Stimulated activated CD8-positive, alpha-beta memory T cell treated with anti-CD3 and anti-CD28 coated beads, Interleukin-7, amount 100 ng/mL, for 24 hours (primary cell): ENCODE data around the gene ACTRT2.

Experiments
- DNase-seq: peaks from one replicate; pipeline ENCODE4 v3.0.0-alpha.2; 2020; ENCODE audit warnings: low read depth

The ACTRT2 gene

DNA sequence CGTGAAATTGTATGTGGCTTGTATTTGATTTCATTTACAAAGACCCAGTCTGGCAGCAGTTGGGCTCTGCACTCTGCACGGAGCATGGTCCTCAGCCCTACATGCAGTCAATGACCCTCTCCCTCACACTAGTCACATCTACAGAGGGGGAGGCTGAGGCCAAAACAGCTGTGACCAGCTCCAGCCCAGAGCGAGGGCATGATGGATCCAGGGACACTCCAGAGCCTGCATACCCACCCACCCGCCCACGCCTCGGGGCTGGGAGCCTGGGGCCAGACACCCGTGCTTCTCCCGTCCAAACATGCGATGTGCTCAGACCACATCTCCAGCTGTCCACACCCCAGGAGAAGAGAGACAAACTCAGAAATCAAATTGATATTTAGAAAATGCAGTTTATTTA lies 33.8 kb downstream of the ACTRT2 start:
- DNase-seq: no peak

DNA sequence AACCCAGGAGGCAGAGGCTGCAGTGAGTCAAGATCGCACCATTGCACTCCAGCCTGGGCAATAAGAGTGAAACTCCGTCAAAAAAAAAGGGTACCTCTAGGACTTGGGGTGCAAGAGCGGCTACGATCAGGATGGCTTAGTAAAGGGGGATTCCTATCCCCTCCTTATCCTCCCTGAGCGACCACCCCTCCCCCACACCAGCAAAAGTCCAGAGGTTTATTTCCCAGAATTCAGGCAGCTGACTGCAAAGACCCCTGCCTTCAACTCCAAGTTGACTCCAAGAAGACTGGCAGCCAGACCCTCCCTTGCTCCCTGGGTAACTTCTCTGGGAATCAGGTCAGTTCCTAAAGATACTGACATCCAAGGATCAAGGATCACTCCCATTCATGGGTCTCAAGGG lies 35.4 kb downstream of the ACTRT2 start:
- DNase-seq: no peak

DNA sequence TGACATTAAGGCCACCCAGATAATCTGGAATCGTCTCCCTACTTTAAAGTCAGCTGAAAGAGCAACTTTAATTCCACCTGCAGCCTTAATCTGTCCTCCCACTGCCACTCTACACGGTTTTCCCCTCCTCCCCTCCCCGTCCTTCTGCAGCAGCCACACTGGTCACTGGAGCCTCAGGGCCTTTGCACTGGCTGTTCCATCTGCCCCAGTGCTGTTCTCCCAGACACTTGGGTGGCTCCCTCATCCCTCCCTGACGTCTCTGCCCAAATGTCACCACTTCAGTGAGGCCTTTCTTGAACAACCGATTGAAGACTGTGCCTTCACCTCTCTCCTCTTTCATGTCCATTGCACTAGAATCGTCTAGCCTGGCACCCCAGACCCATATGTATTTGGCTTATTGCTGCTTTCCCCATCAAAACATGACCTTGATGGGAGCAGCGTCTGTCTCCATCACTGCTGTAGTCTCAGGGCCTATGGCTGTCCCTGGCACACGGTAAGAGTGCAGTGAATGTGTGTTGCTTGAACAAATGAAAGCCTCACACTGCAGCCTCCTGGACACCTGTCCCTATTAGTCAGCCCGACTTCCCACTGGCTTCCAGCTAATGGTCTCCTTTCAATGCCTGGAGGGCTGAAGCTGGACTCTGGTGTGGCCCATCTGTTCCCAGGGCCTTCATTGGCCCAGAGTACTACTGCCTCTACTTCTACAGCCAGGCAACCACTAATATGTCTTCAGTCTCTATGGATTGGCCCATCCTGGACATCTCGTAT lies 37.2 kb downstream of the ACTRT2 start:
- no peak for DNase-seq

DNA sequence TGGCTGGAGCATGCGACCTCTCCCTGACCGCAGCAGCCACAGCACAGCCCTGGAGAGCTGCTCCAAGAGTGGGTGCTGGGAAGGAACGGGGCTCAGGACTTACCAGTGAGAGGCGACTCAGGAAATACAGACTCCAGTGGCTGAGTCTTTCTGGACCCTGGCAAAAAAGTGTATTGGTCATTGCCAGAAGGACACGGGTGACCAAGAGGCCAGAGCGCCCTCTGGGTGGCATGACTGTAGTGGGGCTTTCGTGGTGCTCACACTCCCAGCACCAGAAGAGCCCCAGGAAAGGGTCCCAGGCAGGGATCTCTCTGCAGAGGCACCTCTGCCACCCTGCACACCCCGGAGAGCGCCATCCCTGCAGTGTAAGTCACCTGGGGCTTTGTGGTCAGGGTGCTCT lies 38.9 kb downstream of the ACTRT2 start:
- DNase-seq: no peak

GRCh38 chr1:3060601-3061551 lies 39.6 kb downstream of the ACTRT2 start:
- no peak for DNase-seq

- no peak for DNase-seq
Observed at GRCh38 chr1:3061566-3061965, 40.3 kb downstream of the ACTRT2 start.

DNA sequence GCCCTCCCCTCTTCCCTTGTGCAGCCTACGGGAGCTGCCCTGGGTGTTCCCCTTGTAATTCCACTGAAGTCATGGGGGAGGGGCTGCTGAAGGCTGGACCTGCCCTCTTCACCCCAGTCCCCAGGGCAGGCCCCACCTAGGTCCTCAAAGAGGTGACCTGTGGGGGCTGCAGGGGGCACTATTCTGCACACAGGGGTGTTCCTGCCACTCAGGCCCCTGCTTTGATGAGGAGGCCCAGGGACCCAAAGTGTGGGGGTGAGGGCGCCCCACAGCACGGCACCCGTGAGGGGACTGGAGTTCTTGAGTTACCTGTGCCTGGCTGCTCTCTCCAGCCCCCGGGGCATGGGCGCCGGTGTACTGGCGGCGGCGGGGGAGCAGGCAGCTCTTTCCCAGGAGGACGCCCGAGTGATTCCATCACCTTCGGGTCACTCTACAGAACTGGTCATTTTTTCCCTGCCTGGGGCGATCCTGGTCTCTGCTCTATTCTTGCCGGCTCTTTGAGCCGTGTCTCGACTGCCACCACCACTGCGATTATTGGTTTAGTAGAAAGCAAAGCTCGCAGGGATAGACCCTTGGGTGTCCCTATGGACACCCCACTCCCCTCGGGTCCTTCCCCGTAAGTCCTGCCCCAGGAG lies 40.8 kb downstream of the ACTRT2 start:
- DNase-seq: no peak

DNA sequence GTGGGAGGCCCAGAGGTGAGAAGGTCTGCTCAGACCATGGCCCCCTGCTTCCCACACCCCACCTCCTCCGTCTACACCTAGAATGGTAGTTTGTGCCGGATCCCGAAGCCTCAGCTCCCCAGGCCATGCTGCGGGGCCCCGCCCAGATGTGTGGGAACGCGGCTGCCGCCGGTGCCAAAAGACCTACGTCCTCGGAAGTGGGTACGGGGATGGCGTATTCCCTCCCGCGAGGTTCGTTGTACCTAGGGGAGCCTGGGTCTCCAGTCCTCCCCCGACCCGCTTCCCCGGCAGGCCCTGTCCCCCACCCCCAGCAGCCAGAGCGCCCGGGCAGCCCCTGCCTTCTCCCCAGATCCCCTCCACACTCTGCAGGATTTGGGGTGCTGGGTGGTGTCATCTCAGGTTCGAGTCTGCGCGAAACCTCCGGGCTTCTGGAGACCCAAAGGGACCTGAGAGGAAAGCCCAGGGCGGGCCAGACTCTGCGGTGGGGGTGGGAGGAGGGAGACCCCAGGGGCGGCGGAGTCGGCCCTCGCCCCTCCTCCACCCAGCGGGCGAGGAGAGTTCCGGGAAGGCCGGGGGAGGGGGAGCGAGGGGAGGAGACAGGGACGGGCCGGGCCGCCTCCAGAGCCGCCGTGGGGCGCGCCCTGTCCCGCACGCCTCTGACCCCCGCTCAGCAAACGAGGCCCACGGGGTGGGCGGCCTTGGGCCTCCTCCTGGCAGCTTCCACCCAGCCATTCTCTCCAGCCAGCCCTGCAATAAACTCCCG lies 41.5 kb downstream of the ACTRT2 start:
- no peak for DNase-seq

DNA sequence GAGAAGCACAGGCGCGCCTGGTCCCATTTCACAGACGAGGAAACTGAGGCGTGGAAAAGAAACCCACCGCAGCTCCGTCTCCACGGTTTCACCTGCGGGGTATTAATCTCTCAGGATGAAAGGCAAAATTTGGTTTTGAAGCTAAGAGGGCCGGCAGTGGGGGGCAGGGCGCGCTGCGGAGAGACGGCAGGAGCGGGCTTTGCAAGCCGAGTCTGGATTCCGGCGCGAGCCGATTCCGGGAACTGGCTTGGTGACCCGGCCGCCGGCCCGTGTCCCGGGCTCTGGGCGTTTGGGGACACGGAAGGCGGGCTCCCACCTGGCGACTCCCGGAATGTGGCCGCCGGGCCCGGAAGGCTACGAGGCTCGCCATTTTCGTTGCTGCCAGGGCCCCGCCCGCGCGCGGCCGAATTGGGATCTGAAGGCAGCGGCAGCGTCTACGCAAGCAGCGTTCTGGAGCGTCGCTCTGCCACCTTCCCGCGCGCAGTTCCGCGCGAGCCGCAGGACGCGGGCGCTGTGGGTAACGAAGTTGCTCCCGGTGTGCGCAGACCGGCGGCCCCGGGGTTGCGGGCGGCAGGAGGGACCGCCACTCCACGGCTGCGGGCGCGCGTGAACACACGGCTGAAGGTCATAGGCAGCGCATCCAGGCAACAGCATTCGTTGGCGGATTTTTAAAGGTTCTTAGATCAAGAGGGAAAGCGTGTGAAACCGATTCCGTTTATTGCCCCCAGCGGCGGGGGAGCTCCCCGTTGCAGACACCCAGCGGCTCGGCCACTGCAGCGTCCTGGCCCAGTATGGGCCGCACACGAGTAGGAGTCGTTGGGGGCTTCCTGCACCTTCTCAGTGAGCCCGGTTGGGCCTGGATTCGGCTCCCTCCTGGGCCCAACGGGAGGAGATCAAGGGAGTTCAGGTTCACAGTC lies 42.4 kb downstream of the ACTRT2 start:
- no peak for DNase-seq

- no peak for DNase-seq
Observed at GRCh38 chr1:3064296-3064850, 43.1 kb downstream of the ACTRT2 start.

GRCh38 chr1:3064901-3065300 lies 43.6 kb downstream of the ACTRT2 start:
- no peak for DNase-seq

DNA sequence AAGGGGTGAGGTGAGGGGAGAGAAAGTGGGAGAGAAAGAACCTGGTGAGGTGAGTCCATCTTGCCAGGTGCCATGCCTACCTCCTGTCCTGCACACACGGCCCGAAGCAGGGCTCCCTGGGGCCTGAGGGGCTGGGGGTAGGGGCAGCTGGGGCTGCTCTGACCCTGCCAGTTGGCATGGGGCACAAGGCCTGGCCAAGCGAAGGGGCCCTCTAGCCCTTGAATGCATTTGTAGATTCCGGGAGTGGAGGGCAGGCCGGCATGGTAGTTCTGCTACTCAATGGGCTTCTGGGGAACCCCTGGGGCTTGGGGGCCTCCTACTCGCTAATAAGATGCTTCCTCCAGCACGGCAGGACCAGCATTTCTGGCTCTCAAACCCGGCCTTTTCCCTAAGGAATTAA lies 44.1 kb downstream of the ACTRT2 start:
- DNase-seq: no peak

DNA sequence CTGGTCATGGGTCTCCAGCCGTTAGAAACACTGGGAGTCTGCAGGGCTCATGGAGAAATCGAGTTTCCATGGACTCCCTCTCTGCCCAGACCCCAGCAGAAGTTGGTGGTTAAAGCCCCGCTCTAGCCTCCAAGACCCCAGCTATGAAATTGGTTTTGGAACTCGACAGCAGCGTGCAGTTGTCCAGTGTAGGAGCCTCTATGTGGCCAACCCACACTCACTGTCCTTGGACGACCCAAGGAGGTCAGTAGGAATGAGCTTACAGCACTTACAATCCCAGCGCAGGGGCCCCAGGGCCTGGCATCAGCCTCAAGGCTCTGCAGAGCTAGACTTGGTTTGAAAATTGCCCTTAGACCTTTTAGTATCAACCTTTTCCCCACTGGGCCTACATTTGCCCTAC lies 44.5 kb downstream of the ACTRT2 start:
- DNase-seq: no peak

- no peak for DNase-seq
Observed at GRCh38 chr1:3066250-3066711, 45.0 kb downstream of the ACTRT2 start.

DNA sequence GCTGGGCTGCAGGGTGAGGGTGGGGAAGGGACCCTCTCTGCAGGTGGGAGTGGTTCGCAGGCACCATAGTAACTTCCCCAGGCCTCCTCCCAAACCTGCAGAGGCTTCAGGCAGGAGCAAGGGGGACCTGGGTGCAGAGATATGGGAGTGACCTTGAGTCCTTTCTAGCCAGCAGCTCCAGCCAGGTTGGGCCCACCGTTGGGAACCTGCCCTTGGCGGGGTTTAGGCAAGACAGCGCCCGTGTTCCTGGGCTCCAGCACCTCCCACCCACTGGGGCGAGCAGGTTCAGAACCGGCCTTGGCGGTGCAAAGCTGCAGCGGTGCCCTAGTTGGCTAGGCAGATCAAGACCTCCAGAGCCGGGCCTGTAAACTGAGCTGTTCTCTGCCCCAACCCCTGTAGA lies 45.6 kb downstream of the ACTRT2 start:
- no peak for DNase-seq

DNA sequence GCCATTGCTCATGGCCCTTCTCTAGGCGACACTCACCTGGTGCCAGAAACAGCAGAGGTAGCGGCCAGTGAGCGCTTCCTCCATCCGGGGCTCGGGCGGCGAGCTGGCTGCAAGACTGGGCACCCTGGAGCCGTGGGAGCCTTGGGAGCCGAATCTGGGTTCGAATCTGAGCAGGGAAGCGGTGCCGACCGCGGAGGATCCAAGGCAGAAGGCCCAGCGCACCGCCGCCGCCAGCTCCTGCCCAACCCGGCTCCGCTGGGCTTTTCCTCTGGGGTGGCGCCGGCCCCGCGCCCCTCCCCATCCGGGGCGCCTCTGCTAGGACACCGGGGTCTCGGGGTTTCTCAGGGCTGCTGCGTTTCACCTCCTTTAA lies 46.0 kb downstream of the ACTRT2 start:
- DNase-seq: no peak

- DNase-seq: no peak
Observed at GRCh38 chr1:3067671-3068563, 46.6 kb downstream of the ACTRT2 start.

DNA sequence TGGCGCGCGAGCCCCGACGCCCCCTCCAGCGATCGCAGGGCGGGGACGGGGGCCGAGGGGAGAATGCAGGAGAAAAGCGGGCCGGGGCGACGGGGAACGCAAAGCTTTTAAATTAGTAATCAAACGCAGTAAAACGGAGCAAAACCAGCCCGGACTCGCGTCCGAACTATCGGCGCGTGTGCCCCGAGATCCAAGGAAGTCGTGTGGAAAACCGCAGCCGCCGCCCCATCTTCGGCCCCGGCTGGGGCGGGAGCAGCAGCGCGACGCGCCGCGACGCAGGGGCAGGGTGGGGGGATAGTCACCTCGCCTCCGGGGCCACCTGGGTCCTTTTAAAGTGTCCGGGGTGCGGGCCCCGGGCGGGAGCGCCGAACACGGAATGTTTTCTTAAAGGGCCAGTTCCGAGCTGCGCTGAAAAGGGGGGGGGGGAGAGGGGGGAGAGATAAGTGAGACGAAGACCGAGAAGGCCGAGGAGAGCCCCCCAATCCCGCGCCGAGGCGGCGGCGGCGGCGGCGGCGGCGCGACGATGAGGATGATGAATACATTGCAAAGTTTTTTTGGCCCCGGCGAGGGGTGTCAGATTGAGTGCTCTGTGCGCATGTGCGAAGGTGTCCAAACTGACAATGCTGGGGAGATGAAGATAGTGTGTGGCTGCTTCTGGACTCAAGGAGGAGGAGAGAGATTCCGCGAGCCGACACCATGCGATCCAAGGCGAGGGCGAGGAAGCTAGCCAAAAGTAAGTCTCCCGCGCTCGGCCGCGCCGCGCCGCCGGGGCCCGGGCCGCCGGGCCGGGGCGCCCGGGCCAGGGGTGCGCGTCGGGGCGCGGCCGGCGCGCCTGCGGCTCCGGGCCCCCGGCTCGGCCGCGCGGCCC lies 47.5 kb downstream of the ACTRT2 start, which contains the start of gene PRDM16:
PRDM16 (plus strand) TSS at position 640 of the 868 bp plus-strand sequence; CDS start at position 697, 57 bp downstream.
- DNase-seq: peak; percentile 6
